Anterior cingulate cortex (tissue), 58 donors: ENCODE data around the gene RSPH1.

Experiments
- DNase-seq, 58 donors: peaks; one replicate each; lab custom pipeline; 2025; lab: John Stamatoyannopoulos, UW

RSPH1 gene

GRCh38 chr21:42513985-42514882 lies 18.2 kb upstream of the RSPH1 start:
- peak in 8 of 58 donors; percentile 30 to 53 (median 44) for DNase-seq

GRCh38 chr21:42513151-42513984 lies 17.3 kb upstream of the RSPH1 start, which contains the start of gene SLC37A1:
Gene SLC37A1, plus strand, starts transcription at chr21:42513852. Its CDS starts 4,603 bp downstream, at chr21:42518455.
- peak in 2 of 58 donors; percentile 14 to 34 for DNase-seq

GRCh38 chr21:42512346-42513034 lies 16.5 kb upstream of the RSPH1 start:
- no peak for DNase-seq

- DNase-seq = no peak
Measured at GRCh38 chr21:42509244-42509643, 13.2 kb upstream of the RSPH1 start.

GRCh38 chr21:42508371-42508770 lies 12.3 kb upstream of the RSPH1 start:
- DNase-seq = no peak

- DNase-seq = no peak
Measured at GRCh38 chr21:42507418-42507817, 11.4 kb upstream of the RSPH1 start.

- DNase-seq = no peak
Measured at GRCh38 chr21:42505090-42505726, 9.2 kb upstream of the RSPH1 start.

GRCh38 chr21:42503711-42504110 lies 7.7 kb upstream of the RSPH1 start:
- DNase-seq = no peak

- no peak for DNase-seq
Measured at GRCh38 chr21:42500736-42501135, 4.7 kb upstream of the RSPH1 start.

- no peak for DNase-seq
Measured at GRCh38 chr21:42500225-42500624, 4.2 kb upstream of the RSPH1 start.

GRCh38 chr21:42499444-42500112 lies 3.6 kb upstream of the RSPH1 start:
- no peak for DNase-seq

- DNase-seq = no peak
Measured at GRCh38 chr21:42498012-42498411, 2.0 kb upstream of the RSPH1 start.

GRCh38 chr21:42496839-42497202 lies 797 bp upstream of the RSPH1 start:
- peak in 19 of 58 donors; percentile 37 to 87 (median 56) for DNase-seq

GRCh38 chr21:42495765-42496119 lies 282 bp downstream of the RSPH1 start:
- DNase-seq = peak in 7 of 58 donors; percentile 47 to 75 (median 68)

- DNase-seq = no peak
Measured at GRCh38 chr21:42495027-42495426, 997 bp downstream of the RSPH1 start.

GRCh38 chr21:42493109-42494060 lies 2.6 kb downstream of the RSPH1 start:
- DNase-seq = no peak

- DNase-seq = no peak
Measured at GRCh38 chr21:42492201-42492600, 3.8 kb downstream of the RSPH1 start.

- DNase-seq = no peak
Measured at GRCh38 chr21:42491328-42491727, 4.7 kb downstream of the RSPH1 start.

- DNase-seq = no peak
Measured at GRCh38 chr21:42490720-42491119, 5.3 kb downstream of the RSPH1 start.
